GM23338 (cell line): ENCODE data around the gene NUP214. TPM values are rescaled to one million over a fixed set of nuclear protein-coding genes. Genes with fewer than 3 reads are reported as not detected.
A peak's percentile ranks its signal among the peaks of the same experiment; 100 is the strongest.

Experiments used
- ATAC-seq: fragments of 200-7000 bp; cut with Tn5 transposase; 3 replicates; pipeline ENCODE4 v1.9.1; 2020
- DNase-seq: peaks from one replicate; pipeline ENCODE4 v3.0.0-alpha.2; 2015; ENCODE audit warnings: low spot score
- H2AFZ ChIP-seq: fragments of 200-600 bp; sonication (generic); 2 replicates; pipeline ENCODE4 v1.8.0; 2016; ENCODE audit warnings: antibody characterized with exemption, mild to moderate bottlenecking, moderate library complexity
- H3F3A ChIP-seq: fragments of 200-600 bp; sonication (generic); replicated peaks from 2 replicates; pipeline ENCODE4 v1.8.0; 2017; ENCODE audit warnings: antibody characterized with exemption, mixed run types, low read depth
- H3K27ac ChIP-seq: fragments of 200-600 bp; sonication (generic); 2 replicates; pipeline ENCODE4 v1.6.1; 2016; ENCODE audit warnings: low read depth
- H3K27me3 ChIP-seq: fragments of 200-600 bp; sonication (generic); 2 replicates; pipeline ENCODE4 v1.8.0; 2016; ENCODE audit warnings: mild to moderate bottlenecking, mixed run types, moderate library complexity; ENCODE audit not compliant: insufficient read depth
- H3K36me3 ChIP-seq: fragments of 200-600 bp; sonication (generic); 2 replicates; pipeline ENCODE4 v1.8.0; 2016; ENCODE audit warnings: mild to moderate bottlenecking; ENCODE audit not compliant: insufficient read depth
- H3K4me1 ChIP-seq: fragments of 200-600 bp; sonication (generic); 2 replicates; pipeline ENCODE4 v1.8.0; 2016; ENCODE audit warnings: mild to moderate bottlenecking, moderate library complexity; ENCODE audit not compliant: insufficient read depth
- H3K4me2 ChIP-seq: fragments of 200-600 bp; sonication (generic); 2 replicates; pipeline ENCODE4 v1.7.1; 2017; ENCODE audit warnings: mixed run types
- H3K4me3 ChIP-seq: fragments of 200-600 bp; sonication (generic); 2 replicates; pipeline ENCODE4 v1.6.1; 2016; ENCODE audit warnings: mixed run types
- H3K79me2 ChIP-seq: fragments of 200-600 bp; sonication (generic); replicated peaks from 2 replicates; pipeline ENCODE4 v1.8.0; 2017; ENCODE audit warnings: mild to moderate bottlenecking; ENCODE audit not compliant: insufficient read depth
- H3K9me2 ChIP-seq: fragments of 200-600 bp; sonication (generic); 2 replicates; pipeline ENCODE4 v1.8.0; 2017; ENCODE audit not compliant: insufficient read depth
- H4K20me1 ChIP-seq: fragments of 200-600 bp; sonication (generic); replicated peaks from 2 replicates; pipeline ENCODE4 v1.8.0; 2017; ENCODE audit warnings: mild to moderate bottlenecking; ENCODE audit not compliant: insufficient read depth
- H3K27ac Mint-ChIP-seq: 2 replicates; pipeline ENCODE4 v1.8.0; 2020; ENCODE audit warnings: inconsistent platforms, mild to moderate bottlenecking, moderate library complexity, mixed read lengths
- H3K27me3 Mint-ChIP-seq: 3 replicates; pipeline ENCODE4 v1.8.0; 2022; ENCODE audit warnings: low read depth, mild to moderate bottlenecking, moderate library complexity, mixed read lengths, inconsistent platforms; ENCODE audit not compliant: insufficient read depth, poor library complexity
- H3K36me3 Mint-ChIP-seq: 3 replicates; pipeline ENCODE4 v1.8.0; 2021; ENCODE audit warnings: low read depth, mild to moderate bottlenecking, inconsistent platforms, moderate library complexity, mixed read lengths
- H3K4me1 Mint-ChIP-seq: 3 replicates; pipeline ENCODE4 v1.8.0; 2020; ENCODE audit warnings: mild to moderate bottlenecking, inconsistent platforms, mixed read lengths
- H3K4me3 Mint-ChIP-seq: 3 replicates; pipeline ENCODE4 v1.8.0; 2021; ENCODE audit warnings: moderate library complexity, mild to moderate bottlenecking, inconsistent platforms, mixed read lengths
- H3K9me3 Mint-ChIP-seq: 3 replicates; pipeline ENCODE4 v1.8.0; 2020; ENCODE audit warnings: moderate library complexity, mild to moderate bottlenecking, inconsistent platforms, mixed read lengths
- polyA plus RNA-seq: library from polyadenylated mRNA; unstranded; fragments of >200 nt; fragmentation: Nextera tagmentation; extraction: Ambion mirVana; gene quantifications from 2 replicates; pipeline ENCODE4 v1.2.1, GENCODE V29; 2016
- total RNA-seq: library from RNA; depleted of rRNA; stranded (reverse); fragments of >200 nt; shearing (Covaris generic); gene quantifications from 2 replicates; pipeline ENCODE4 v1.2.3, GENCODE V29; 2014
- TF ChIP-seq, protein P1 (sequence below): fragments of 250-450 bp; sonication (Bioruptor Pico); IDR thresholded peaks from 2 replicates; pipeline ENCODE4 v1.5.0; 2020; ENCODE audit warnings: mild to moderate bottlenecking, moderate library complexity

The NUP214 gene
- total and polyA plus RNA-seq, 2 experiments from 2014 or later: 36.0 to 57.0 TPM

DNA sequence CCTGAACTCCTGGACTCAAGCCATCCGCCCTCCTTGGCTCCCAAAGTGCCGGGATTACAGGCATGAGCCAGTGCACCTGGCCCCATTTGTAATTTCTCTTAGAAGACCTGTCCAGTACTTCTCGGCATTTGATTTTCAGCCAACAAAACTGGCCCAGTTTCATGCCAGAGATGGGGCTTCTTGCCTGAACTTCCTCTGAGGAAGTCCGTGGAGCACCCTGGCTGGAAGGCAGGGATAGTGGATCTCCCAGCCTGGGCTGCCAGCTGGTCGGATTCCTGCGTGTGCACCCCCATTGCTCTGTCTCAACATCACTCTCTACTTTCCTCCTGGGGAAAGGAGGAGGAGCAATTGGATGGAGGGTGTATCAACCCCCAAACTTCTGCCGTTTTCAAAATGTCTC, 111.9 kb downstream of the NUP214 start (continued):
- TF ChIP-seq, protein P1, sequence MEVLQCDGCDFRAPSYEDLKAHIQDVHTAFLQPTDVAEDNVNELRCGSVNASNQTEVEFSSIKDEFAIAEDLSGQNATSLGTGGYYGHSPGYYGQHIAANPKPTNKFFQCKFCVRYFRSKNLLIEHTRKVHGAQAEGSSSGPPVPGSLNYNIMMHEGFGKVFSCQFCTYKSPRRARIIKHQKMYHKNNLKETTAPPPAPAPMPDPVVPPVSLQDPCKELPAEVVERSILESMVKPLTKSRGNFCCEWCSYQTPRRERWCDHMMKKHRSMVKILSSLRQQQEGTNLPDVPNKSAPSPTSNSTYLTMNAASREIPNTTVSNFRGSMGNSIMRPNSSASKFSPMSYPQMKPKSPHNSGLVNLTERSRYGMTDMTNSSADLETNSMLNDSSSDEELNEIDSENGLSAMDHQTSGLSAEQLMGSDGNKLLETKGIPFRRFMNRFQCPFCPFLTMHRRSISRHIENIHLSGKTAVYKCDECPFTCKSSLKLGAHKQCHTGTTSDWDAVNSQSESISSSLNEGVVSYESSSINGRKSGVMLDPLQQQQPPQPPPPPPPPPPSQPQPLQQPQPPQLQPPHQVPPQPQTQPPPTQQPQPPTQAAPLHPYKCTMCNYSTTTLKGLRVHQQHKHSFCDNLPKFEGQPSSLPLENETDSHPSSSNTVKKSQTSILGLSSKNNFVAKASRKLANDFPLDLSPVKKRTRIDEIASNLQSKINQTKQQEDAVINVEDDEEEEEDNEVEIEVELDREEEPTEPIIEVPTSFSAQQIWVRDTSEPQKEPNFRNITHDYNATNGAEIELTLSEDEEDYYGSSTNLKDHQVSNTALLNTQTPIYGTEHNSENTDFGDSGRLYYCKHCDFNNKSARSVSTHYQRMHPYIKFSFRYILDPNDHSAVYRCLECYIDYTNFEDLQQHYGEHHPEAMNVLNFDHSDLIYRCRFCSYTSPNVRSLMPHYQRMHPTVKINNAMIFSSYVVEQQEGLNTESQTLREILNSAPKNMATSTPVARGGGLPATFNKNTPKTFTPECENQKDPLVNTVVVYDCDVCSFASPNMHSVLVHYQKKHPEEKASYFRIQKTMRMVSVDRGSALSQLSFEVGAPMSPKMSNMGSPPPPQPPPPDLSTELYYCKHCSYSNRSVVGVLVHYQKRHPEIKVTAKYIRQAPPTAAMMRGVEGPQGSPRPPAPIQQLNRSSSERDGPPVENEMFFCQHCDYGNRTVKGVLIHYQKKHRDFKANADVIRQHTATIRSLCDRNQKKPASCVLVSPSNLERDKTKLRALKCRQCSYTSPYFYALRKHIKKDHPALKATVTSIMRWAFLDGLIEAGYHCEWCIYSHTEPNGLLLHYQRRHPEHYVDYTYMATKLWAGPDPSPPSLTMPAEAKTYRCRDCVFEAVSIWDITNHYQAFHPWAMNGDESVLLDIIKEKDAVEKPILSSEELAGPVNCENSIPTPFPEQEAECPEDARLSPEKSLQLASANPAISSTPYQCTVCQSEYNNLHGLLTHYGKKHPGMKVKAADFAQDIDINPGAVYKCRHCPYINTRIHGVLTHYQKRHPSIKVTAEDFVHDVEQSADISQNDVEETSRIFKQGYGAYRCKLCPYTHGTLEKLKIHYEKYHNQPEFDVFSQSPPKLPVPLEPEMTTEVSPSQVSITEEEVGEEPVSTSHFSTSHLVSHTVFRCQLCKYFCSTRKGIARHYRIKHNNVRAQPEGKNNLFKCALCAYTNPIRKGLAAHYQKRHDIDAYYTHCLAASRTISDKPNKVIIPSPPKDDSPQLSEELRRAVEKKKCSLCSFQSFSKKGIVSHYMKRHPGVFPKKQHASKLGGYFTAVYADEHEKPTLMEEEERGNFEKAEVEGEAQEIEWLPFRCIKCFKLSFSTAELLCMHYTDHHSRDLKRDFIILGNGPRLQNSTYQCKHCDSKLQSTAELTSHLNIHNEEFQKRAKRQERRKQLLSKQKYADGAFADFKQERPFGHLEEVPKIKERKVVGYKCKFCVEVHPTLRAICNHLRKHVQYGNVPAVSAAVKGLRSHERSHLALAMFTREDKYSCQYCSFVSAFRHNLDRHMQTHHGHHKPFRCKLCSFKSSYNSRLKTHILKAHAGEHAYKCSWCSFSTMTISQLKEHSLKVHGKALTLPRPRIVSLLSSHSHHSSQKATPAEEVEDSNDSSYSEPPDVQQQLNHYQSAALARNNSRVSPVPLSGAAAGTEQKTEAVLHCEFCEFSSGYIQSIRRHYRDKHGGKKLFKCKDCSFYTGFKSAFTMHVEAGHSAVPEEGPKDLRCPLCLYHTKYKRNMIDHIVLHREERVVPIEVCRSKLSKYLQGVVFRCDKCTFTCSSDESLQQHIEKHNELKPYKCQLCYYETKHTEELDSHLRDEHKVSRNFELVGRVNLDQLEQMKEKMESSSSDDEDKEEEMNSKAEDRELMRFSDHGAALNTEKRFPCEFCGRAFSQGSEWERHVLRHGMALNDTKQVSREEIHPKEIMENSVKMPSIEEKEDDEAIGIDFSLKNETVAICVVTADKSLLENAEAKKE (CRISPR knock-in tag): no peak

DNA sequence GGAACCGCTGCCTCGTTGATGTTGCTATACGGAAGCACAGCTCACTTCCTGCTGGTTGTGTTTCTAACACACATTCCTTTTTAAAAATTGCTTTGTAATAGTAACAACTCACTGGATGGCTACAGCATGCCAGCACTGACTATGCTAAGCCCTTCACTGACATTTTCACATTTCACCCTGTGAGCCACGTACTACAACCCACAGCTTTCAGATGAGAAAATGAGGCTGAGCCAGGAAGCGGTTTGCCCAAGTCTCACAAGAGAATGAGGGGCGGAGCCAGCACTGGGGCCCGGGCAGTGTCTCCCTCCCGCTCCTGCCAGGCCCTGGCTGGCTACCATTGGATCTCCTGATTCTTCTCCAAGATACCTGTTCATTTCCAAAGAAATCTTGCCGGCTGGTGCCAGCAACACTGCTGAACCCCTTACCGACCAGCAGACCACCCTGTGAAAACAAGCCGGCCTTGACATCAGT, 112.6 kb downstream of the NUP214 start:
- no peak overlapping the region for H3K4me3 Mint-ChIP-seq
- Histone ChIP-seq H3K4me2 (peak overlapping the region; percentile 21), H3K79me2 (no peaks in the 10 kb centered on the region), H4K20me1 (no peaks in the 10 kb centered on the region; the same call in 1 of the 2 replicates), H3K27me3 (no peaks in the 10 kb centered on the region), H3K9me2 (no peaks in the 10 kb centered on the region), H3K4me3 (0 out of 2 replicates have a peak overlapping the region, but pooled peaks have one; percentile 14), H3K36me3 (no peaks in the 10 kb centered on the region), H2AFZ (peak overlapping the region; percentile 89), H3K4me1 (peaks cover 19% of the 10 kb centered on the region), H3K27ac (peak overlapping the region; percentile 73; the same call in 1 of the 2 replicates), H3F3A (no peaks in the 10 kb centered on the region; the same call in 1 of the 2 replicates)
- H3K4me1 Mint-ChIP-seq: peaks cover 26% of the 10 kb centered on the region
- H3K36me3 Mint-ChIP-seq: peaks cover 19% of the 10 kb centered on the region
- TF ChIP-seq, protein P1 (CRISPR knock-in tag): no peak
- H3K9me3 Mint-ChIP-seq: peaks cover 7% of the 10 kb centered on the region
- peak overlapping the region; percentile 73 for H3K27ac Mint-ChIP-seq
- H3K27me3 Mint-ChIP-seq: peaks cover 9% of the 10 kb centered on the region
- DNase-seq: peak; percentile 76
- ATAC-seq: peak; percentile 79
